Nephron (organoid): ENCODE results near the gene CHIT1.
A peak's percentile ranks its signal among the peaks of the same experiment; 100 is the strongest.

ENCODE experiments used
- H3K27ac Mint-ChIP-seq, 3 experiments: 2 replicates each; pipeline ENCODE4 v1.8.0; 2020; ENCODE audit warnings: mixed read lengths in 3 of 3, mild to moderate bottlenecking in 2 of 3, moderate library complexity in 1 of 3
- H3K27me3 Mint-ChIP-seq: 2 replicates; pipeline ENCODE4 v1.8.0; 2021; ENCODE audit warnings: low read depth, mild to moderate bottlenecking, moderate library complexity, mixed read lengths
- H3K36me3 Mint-ChIP-seq: 2 replicates; pipeline ENCODE4 v1.8.0; 2020; ENCODE audit warnings: low read depth, mixed read lengths
- H3K4me1 Mint-ChIP-seq: 2 replicates; pipeline ENCODE4 v1.8.0; 2020; ENCODE audit warnings: mixed read lengths
- H3K4me3 Mint-ChIP-seq, 3 experiments: 2 replicates each; pipeline ENCODE4 v1.8.0; 2020; ENCODE audit warnings: mild to moderate bottlenecking in 3 of 3, mixed read lengths in 3 of 3, moderate library complexity in 2 of 3
- H3K9me3 Mint-ChIP-seq: 2 replicates; pipeline ENCODE4 v1.8.0; 2020; ENCODE audit warnings: mixed read lengths
- TF ChIP-seq, protein P1 (sequence below), 3 experiments: fragments of 200-600 bp; sonication (generic); IDR thresholded peaks; one replicate each; pipeline ENCODE4 v1.5.0; 2021; ENCODE audit warnings: antibody characterized with exemption in 3 of 3; ENCODE audit not compliant: unreplicated experiment in 3 of 3

Gene CHIT1

DNA sequence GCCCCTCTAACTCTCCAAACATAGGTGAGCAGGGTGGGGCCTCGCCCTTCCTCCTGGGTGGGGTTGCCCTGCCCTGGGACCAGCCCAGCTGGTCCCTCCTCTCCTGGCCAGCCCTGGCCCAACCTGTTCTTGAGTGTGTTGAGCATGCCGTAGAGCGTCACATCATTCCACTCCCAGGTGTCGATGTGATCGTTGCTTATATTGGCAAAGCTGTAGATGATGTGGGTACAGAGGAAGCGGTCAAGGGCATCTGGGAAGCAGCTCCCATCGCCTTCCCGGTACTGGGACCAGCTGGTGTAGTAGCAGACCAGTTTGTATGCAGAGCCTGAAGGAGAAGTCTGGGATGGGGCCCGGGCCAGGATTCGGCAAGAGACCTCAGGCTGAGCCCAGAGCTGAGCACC, 44.4 kb downstream of the CHIT1 start:
- H3K36me3 Mint-ChIP-seq = no peaks in the 10 kb centered on the region
- H3K4me1 Mint-ChIP-seq = peaks cover 42% of the 10 kb centered on the region
- H3K4me3 Mint-ChIP-seq = no peak overlapping the region
- no peak overlapping the region for H3K27ac Mint-ChIP-seq
- H3K9me3 Mint-ChIP-seq = no peaks in the 10 kb centered on the region
- TF ChIP-seq, protein P1, sequence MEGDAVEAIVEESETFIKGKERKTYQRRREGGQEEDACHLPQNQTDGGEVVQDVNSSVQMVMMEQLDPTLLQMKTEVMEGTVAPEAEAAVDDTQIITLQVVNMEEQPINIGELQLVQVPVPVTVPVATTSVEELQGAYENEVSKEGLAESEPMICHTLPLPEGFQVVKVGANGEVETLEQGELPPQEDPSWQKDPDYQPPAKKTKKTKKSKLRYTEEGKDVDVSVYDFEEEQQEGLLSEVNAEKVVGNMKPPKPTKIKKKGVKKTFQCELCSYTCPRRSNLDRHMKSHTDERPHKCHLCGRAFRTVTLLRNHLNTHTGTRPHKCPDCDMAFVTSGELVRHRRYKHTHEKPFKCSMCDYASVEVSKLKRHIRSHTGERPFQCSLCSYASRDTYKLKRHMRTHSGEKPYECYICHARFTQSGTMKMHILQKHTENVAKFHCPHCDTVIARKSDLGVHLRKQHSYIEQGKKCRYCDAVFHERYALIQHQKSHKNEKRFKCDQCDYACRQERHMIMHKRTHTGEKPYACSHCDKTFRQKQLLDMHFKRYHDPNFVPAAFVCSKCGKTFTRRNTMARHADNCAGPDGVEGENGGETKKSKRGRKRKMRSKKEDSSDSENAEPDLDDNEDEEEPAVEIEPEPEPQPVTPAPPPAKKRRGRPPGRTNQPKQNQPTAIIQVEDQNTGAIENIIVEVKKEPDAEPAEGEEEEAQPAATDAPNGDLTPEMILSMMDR (IDR thresholded peaks at IDR 0.05; ENCODE audit: unreplicated experiment in 3 of 3) = no peak
- H3K27me3 Mint-ChIP-seq = peaks cover 12% of the 10 kb centered on the region

DNA sequence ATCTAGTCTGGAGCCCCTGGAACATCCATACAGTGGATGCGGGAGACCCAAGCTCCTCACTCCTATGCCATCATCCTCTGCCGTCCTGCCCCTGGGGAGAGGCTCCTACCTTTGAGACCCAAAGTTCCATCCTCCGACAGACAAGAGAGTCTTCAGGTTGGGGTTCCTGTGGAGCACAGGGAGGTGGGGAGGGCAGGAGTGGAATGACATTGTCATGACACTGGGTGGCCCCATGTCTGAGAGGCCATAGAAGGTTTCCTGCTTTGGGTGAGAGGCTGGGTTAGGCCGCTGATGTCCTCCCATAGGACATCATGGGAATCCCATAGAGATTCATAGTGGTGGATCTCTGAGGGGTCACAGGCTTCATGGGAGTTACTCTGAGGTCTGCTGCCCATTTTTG, 45.0 kb downstream of the CHIT1 start:
- H3K27me3 Mint-ChIP-seq = peaks cover 8% of the 10 kb centered on the region
- no peak overlapping the region for H3K27ac Mint-ChIP-seq
- TF ChIP-seq, protein P1 (IDR thresholded peaks at IDR 0.05; ENCODE audit: unreplicated experiment in 3 of 3) = no peak
- peaks cover 40% of the 10 kb centered on the region for H3K4me1 Mint-ChIP-seq
- no peaks in the 10 kb centered on the region for H3K36me3 Mint-ChIP-seq
- H3K9me3 Mint-ChIP-seq = no peaks in the 10 kb centered on the region
- no peak overlapping the region for H3K4me3 Mint-ChIP-seq

DNA sequence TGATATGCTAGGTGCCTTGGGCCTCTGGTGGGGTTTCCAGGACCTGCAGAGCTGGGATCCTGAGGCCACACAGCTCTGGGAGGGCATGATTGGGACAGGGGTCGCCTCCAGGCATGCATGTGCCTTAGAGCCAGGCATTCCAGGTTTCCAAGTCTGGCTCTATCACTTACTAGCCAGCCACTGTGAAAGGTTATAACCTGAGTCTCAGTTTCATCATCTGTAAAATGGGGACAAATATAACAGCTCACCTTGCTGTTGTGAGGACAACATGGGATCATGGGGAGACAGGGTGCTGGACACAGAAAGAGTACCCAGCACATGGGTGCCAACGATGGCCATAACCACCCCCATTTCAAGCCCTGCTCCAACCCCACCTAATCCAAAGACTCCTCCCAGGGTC, 45.6 kb downstream of the CHIT1 start:
- Mint-ChIP-seq H3K4me1 (peaks cover 42% of the 10 kb centered on the region), H3K27ac (no peak overlapping the region), H3K4me3 (no peak overlapping the region), H3K27me3 (peaks cover 7% of the 10 kb centered on the region), H3K9me3 (no peaks in the 10 kb centered on the region), H3K36me3 (no peaks in the 10 kb centered on the region)
- TF ChIP-seq, protein P1 (IDR thresholded peaks at IDR 0.05; ENCODE audit: unreplicated experiment in 3 of 3) = no peak

DNA sequence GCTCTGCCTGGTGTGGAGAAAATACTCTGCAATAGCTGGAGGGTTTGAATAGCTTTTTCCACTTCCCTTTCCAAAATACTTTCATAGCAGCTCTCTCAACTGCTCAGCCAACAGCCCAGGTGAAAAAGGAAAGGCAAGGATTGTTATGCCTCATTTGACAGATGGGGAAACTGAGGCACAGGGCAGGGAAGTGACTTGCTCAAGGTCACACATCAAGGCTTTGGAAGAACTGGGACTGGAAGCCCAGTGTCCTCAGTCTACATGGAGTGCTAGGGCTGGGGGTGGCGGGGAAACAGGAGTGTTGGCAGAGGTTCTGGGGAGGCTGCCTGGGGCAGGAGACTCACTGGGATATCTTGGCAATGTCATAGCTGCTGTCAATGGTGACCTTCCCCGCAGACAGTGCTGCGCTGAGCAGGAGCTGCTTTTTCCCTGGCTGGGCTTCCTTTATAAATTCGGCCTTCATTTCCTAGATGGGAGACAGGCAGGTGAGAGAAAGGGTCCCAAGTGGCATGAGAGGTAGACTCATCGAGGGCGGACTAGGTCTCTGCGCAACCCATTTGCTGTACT, 47.0 kb downstream of the CHIT1 start:
- no peaks in the 10 kb centered on the region for H3K36me3 Mint-ChIP-seq
- TF ChIP-seq, protein P1 (IDR thresholded peaks at IDR 0.05; ENCODE audit: unreplicated experiment in 3 of 3) = no peak
- H3K4me1 Mint-ChIP-seq = peaks cover 44% of the 10 kb centered on the region
- no peak overlapping the region for H3K4me3 Mint-ChIP-seq
- H3K27me3 Mint-ChIP-seq = peaks cover 7% of the 10 kb centered on the region
- peak overlapping the region in 2 of 3 experiments; percentile 64 to 83 for H3K27ac Mint-ChIP-seq
- H3K9me3 Mint-ChIP-seq = no peaks in the 10 kb centered on the region

DNA sequence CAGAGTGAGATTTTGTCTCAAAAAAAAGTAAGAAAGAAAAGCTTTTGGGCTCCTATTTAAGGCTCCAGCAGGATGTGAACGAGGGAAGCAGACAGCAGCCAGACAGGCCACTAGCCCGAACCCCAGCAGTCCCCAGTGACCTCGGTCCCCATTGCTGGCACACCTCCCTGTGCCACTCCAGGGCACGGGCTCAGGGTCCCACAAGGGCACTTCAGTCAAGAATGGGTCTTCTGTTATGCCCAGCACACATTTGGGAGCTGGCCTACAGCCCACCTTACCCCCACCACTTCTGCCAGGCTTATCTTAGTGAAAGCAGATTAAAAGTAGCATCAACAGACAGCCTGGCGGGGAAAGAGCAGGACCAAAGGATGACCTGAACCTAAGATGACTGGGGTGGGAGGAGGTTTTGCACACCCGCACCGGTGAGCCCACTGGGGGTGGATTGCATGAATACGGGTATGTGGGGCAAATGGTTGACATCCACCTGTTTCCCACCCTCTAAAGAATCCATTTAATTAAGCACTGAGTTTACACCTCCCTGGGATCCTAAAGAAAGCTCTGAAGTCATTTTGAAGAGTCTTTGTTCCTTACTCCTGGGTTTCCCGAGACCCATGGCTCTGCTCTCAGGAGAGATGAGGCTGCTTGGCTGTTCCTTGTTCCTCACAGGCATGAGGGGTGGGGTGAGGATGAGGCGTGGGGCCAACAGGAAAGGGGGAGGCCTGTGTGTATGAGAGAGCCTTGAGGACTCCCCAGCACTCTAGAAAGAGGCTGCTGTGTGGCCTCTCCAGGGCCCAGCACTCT, 47.7 kb downstream of the CHIT1 start:
- Mint-ChIP-seq H3K9me3 (no peaks in the 10 kb centered on the region), H3K27me3 (peaks cover 7% of the 10 kb centered on the region), H3K4me1 (peaks cover 44% of the 10 kb centered on the region), H3K27ac (peak overlapping the region in 2 of 3 experiments; percentile 64 to 83), H3K4me3 (no peak overlapping the region), H3K36me3 (no peaks in the 10 kb centered on the region)
- TF ChIP-seq, protein P1 (IDR thresholded peaks at IDR 0.05; ENCODE audit: unreplicated experiment in 3 of 3) = no peak
